ENCODE data around the gene CRYBB3. TPM values are rescaled to one million over a fixed set of nuclear protein-coding genes. Genes with fewer than 3 reads are reported as not detected.

The CRYBB3 gene
- polyA plus RNA-seq, 10 donors = 0.15 to 0.63 (median 0.27) TPM; not detected in 4

Other genes starting within 250 kb of the CRYBB3 start
- gene KIAA1671, start 247.1 kb upstream of the CRYBB3 start, polyA plus RNA-seq (ENCODE audit: insufficient read length in 10 of 10) = 10 to 100 TPM; 18.9 to 40.3 (median 31.2) TPM
- gene CRYBB2, start 19.8 kb downstream of the CRYBB3 start, polyA plus RNA-seq (ENCODE audit: insufficient read length in 10 of 10) = under 1 TPM in 4 of 10 donors, not detected in 6; 0.19 to 0.58 (median 0.40) TPM